Measurements from ENCODE around the gene GGNBP2. TPM values are rescaled to one million over a fixed set of nuclear protein-coding genes. Genes with fewer than 3 reads are reported as not detected.
A peak's percentile ranks its signal among the peaks of the same experiment; 100 is the strongest.

The GGNBP2 gene
- total RNA-seq: 100 to 1,000 TPM in 2 of 4 donors, 10 to 100 TPM in 2; 48.6 to 128 (median 91.6) TPM

GRCh38 chr17:36544307-36545076, at the start of gene GGNBP2:
TSS of gene GGNBP2 (plus strand) at chr17:36544919. CDS start at chr17:36545725, 806 bp downstream.
- no peaks in the 10 kb centered on the region for H3K9me3 ChIP-seq
- intact Hi-C loops (cut with DNase I; ENCODE audit: low total_unique reads) (no loop called here), in situ Hi-C loops (cut with MboI; ENCODE audit: low pct_ligation_motif_present in 1 of 4, low pct_unique_long_range_greater_than_20kb in 1 of 4, low sequenced_read_pairs in 3 of 4) (no loop called here)
- H3K4me1 ChIP-seq: peaks cover 30 to 45% (median 33%) of the 10 kb centered on the region in 4 donors
- TF ChIP-seq POLR2A (IDR thresholded peaks at IDR 0.05) (peak; percentile 96), EP300 (IDR thresholded peaks at IDR 0.05; ENCODE audit: low read depth) (no peak), POLR2AphosphoS5 (IDR thresholded peaks at IDR 0.05) (peak; percentile 92 to 99 (median 98)), CTCF (IDR thresholded peaks at IDR 0.05) (peak in 1 of 5 experiments; percentile 6)
- peak within 1 kb of the TSS; percentile 82 to 93 (median 88) for H3K4me3 ChIP-seq
- no peaks in the 10 kb centered on the region for H3K27me3 ChIP-seq
- H3K36me3 ChIP-seq: no peaks in the 10 kb centered on the region
- 1% methylated on average over 41 of the region's 71 CpGs; no CpG with 5 or more reads in 1 of the 2 donors for WGBS, 2 donors (ENCODE audit: low coverage in 1 of 2)
- peak; percentile 93 for DNase-seq
- peak within 1 kb of the TSS; percentile 98 to 100 (median 98) for H3K27ac ChIP-seq

GRCh38 chr17:36495076-36495578, 49.6 kb upstream of the GGNBP2 start:
- Histone ChIP-seq H3K27me3 (no peaks in the 10 kb centered on the region), H3K9me3 (no peaks in the 10 kb centered on the region), H3K4me3 (no peak overlapping the region), H3K27ac (no peak overlapping the region), H3K4me1 (no peaks in the 10 kb centered on the region), H3K36me3 (peaks cover 0 to 57% (median 23%) of the 10 kb centered on the region in 4 donors)
- in situ Hi-C loops (cut with MboI; ENCODE audit: low pct_ligation_motif_present in 1 of 4, low pct_unique_long_range_greater_than_20kb in 1 of 4, low sequenced_read_pairs in 3 of 4) (loop anchor here in 2 of 4 donors (25.0 kb wide), 1 partner anchor 533 kb away; no protein-coding TSS in a partner anchor), intact Hi-C loops (cut with DNase I; ENCODE audit: low total_unique reads) (no loop called here)
- no peak for TF ChIP-seq POLR2A (IDR thresholded peaks at IDR 0.05)
- TF ChIP-seq EP300 (IDR thresholded peaks at IDR 0.05; ENCODE audit: low read depth): no peak
- no peak for TF ChIP-seq POLR2AphosphoS5 (IDR thresholded peaks at IDR 0.05)
- TF ChIP-seq CTCF (IDR thresholded peaks at IDR 0.05): no peak
- WGBS, 2 donors (ENCODE audit: low coverage in 1 of 2): 62% methylated on average over 3 of the region's 3 CpGs; no CpG with 5 or more reads in 1 of the 2 donors
- no peak for DNase-seq

GRCh38 chr17:36496018-36496789, 48.5 kb upstream of the GGNBP2 start:
- Histone ChIP-seq H3K4me1 (no peaks in the 10 kb centered on the region), H3K9me3 (no peaks in the 10 kb centered on the region), H3K27me3 (no peaks in the 10 kb centered on the region), H3K27ac (no peak overlapping the region), H3K4me3 (no peak overlapping the region), H3K36me3 (peaks cover 0 to 52% (median 23%) of the 10 kb centered on the region in 4 donors)
- in situ Hi-C loops (cut with MboI; ENCODE audit: low pct_ligation_motif_present in 1 of 4, low pct_unique_long_range_greater_than_20kb in 1 of 4, low sequenced_read_pairs in 3 of 4) (loop anchor here in 2 of 4 donors (25.0 kb wide), 1 partner anchor 534 kb away; no protein-coding TSS in a partner anchor), intact Hi-C loops (cut with DNase I; ENCODE audit: low total_unique reads) (no loop called here)
- DNase-seq: no peak
- WGBS, 2 donors (ENCODE audit: low coverage in 1 of 2): 91 to 94% methylated on average over 3 to 9 of the region's 9 CpGs
- no peak for TF ChIP-seq CTCF (IDR thresholded peaks at IDR 0.05)
- no peak for TF ChIP-seq EP300 (IDR thresholded peaks at IDR 0.05; ENCODE audit: low read depth)
- TF ChIP-seq POLR2AphosphoS5 (IDR thresholded peaks at IDR 0.05): no peak
- no peak for TF ChIP-seq POLR2A (IDR thresholded peaks at IDR 0.05)

- TF ChIP-seq CTCF (IDR thresholded peaks at IDR 0.05): no peak
- no peak for TF ChIP-seq EP300 (IDR thresholded peaks at IDR 0.05; ENCODE audit: low read depth)
- no peak for TF ChIP-seq POLR2AphosphoS5 (IDR thresholded peaks at IDR 0.05)
- TF ChIP-seq POLR2A (IDR thresholded peaks at IDR 0.05): no peak
- no peak for DNase-seq
- Histone ChIP-seq H3K4me3 (no peak overlapping the region), H3K27ac (no peak overlapping the region), H3K9me3 (no peaks in the 10 kb centered on the region), H3K36me3 (peaks cover 0 to 36% (median 18%) of the 10 kb centered on the region in 4 donors), H3K4me1 (no peaks in the 10 kb centered on the region), H3K27me3 (no peaks in the 10 kb centered on the region)
- WGBS, 2 donors (ENCODE audit: low coverage in 1 of 2): 90% methylated on average over 9 of the region's 9 CpGs; no CpG with 5 or more reads in 1 of the 2 donors
- in situ Hi-C loops (cut with MboI; ENCODE audit: low pct_ligation_motif_present in 1 of 4, low pct_unique_long_range_greater_than_20kb in 1 of 4, low sequenced_read_pairs in 3 of 4): loop anchor here in 2 of 4 donors (25.0 kb wide), 1 partner anchor 536 kb away; no protein-coding TSS in a partner anchor
- intact Hi-C loops (cut with DNase I; ENCODE audit: low total_unique reads): no loop called here
Measured at GRCh38 chr17:36498155-36498554, 46.6 kb upstream of the GGNBP2 start.

Measured in transverse colon (tissue), 4 donors.